Measurements from ENCODE around the gene ROR1. TPM values are rescaled to one million over a fixed set of nuclear protein-coding genes. Genes with fewer than 3 reads are reported as not detected.

Gene ROR1
- total and polyA plus RNA-seq, 9 donors, result 3.0 to 26.1 (median 15.0) TPM

- no peaks in the 10 kb centered on the region for H3K9me3 ChIP-seq
- H3K27me3 ChIP-seq, result no peaks in the 10 kb centered on the region
- no peak overlapping the region for H3K4me3 ChIP-seq
- DNase-seq, result no peak
- no peaks in the 10 kb centered on the region for H3K36me3 ChIP-seq
- 41 to 46% (median 45%) methylated on average over 2 of the region's 2 CpGs for WGBS, 3 donors
- intact Hi-C loops (cut with DNase I), result no loop called here
- no peak overlapping the region for H3K27ac ChIP-seq
- no peak for TF ChIP-seq CTCF (IDR thresholded peaks at IDR 0.05)
- no peak for TF ChIP-seq EP300 (IDR thresholded peaks at IDR 0.05)
- TF ChIP-seq POLR2A (IDR thresholded peaks at IDR 0.05), result no peak
- no peaks in the 10 kb centered on the region for H3K4me1 ChIP-seq (ENCODE audit: insufficient read depth)
Observed at GRCh38 chr1:64019818-64020217, 246.0 kb downstream of the ROR1 start.

- 92 to 95% (median 95%) methylated on average over 3 of the region's 3 CpGs for WGBS, 3 donors
- H3K36me3 ChIP-seq, result no peaks in the 10 kb centered on the region
- H3K27ac ChIP-seq, result no peak overlapping the region
- no peaks in the 10 kb centered on the region for H3K9me3 ChIP-seq
- DNase-seq, result no peak
- TF ChIP-seq CTCF (IDR thresholded peaks at IDR 0.05), result no peak
- TF ChIP-seq EP300 (IDR thresholded peaks at IDR 0.05), result no peak
- no peak for TF ChIP-seq POLR2A (IDR thresholded peaks at IDR 0.05)
- no peaks in the 10 kb centered on the region for H3K4me1 ChIP-seq (ENCODE audit: insufficient read depth)
- intact Hi-C loops (cut with DNase I), result no loop called here
- no peak overlapping the region for H3K4me3 ChIP-seq
- H3K27me3 ChIP-seq, result no peaks in the 10 kb centered on the region
Observed at GRCh38 chr1:64021066-64021465, 247.2 kb downstream of the ROR1 start.

GRCh38 chr1:64025051-64025450, 251.2 kb downstream of the ROR1 start:
- H3K4me1 ChIP-seq (ENCODE audit: insufficient read depth), result no peaks in the 10 kb centered on the region
- no peak for DNase-seq
- no peaks in the 10 kb centered on the region for H3K27me3 ChIP-seq
- H3K4me3 ChIP-seq, result no peak overlapping the region
- TF ChIP-seq POLR2A (IDR thresholded peaks at IDR 0.05) (no peak), CTCF (IDR thresholded peaks at IDR 0.05) (no peak), EP300 (IDR thresholded peaks at IDR 0.05) (no peak)
- H3K27ac ChIP-seq, result no peak overlapping the region
- H3K36me3 ChIP-seq, result no peaks in the 10 kb centered on the region
- no peaks in the 10 kb centered on the region for H3K9me3 ChIP-seq
- WGBS, 3 donors, result 79 to 80% (median 79%) methylated on average over 4 of the region's 4 CpGs
- intact Hi-C loops (cut with DNase I), result no loop called here

- Histone ChIP-seq H3K36me3 (no peaks in the 10 kb centered on the region), H3K27ac (no peak overlapping the region), H3K9me3 (no peaks in the 10 kb centered on the region), H3K4me3 (no peak overlapping the region), H3K4me1 (ENCODE audit: insufficient read depth) (peaks cover 3% of the 10 kb centered on the region), H3K27me3 (no peaks in the 10 kb centered on the region)
- WGBS, 3 donors, result 96 to 99% (median 96%) methylated on average over 1 of the region's 1 CpG
- DNase-seq, result no peak
- TF ChIP-seq CTCF (IDR thresholded peaks at IDR 0.05) (no peak), EP300 (IDR thresholded peaks at IDR 0.05) (no peak), POLR2A (IDR thresholded peaks at IDR 0.05) (no peak)
- intact Hi-C loops (cut with DNase I), result no loop called here
Observed at GRCh38 chr1:64029037-64029436, 255.2 kb downstream of the ROR1 start.

GRCh38 chr1:64030411-64030810, 256.6 kb downstream of the ROR1 start:
- no peaks in the 10 kb centered on the region for H3K27me3 ChIP-seq

More at GRCh38 chr1:64030411-64030810, 256.6 kb downstream of the ROR1 start:
- TF ChIP-seq EP300 (IDR thresholded peaks at IDR 0.05), result no peak
- TF ChIP-seq CTCF (IDR thresholded peaks at IDR 0.05), result no peak
- TF ChIP-seq POLR2A (IDR thresholded peaks at IDR 0.05), result no peak
- no peak overlapping the region for H3K27ac ChIP-seq
- no peaks in the 10 kb centered on the region for H3K36me3 ChIP-seq
- H3K4me1 ChIP-seq (ENCODE audit: insufficient read depth), result peaks cover 3% of the 10 kb centered on the region
- intact Hi-C loops (cut with DNase I), result no loop called here
- no peak overlapping the region for H3K4me3 ChIP-seq
- H3K9me3 ChIP-seq, result no peaks in the 10 kb centered on the region
- WGBS, 3 donors, result 84 to 91% (median 87%) methylated on average over 2 of the region's 2 CpGs
- no peak for DNase-seq
